RWPE2 (cell line): ENCODE data around the gene PRADC1.

Source experiments
- ATAC-seq: fragments of 200-7000 bp; cut with Tn5 transposase; 3 replicates; pipeline ENCODE4 v1.9.1; 2021; ENCODE audit warnings: low read depth
- DNase-seq: peaks from one replicate; pipeline ENCODE4 v3.0.0-alpha.2; 2020; ENCODE audit warnings: low spot score
- H3K27ac ChIP-seq: fragments of 450-650 bp; 2 replicates; pipeline ENCODE4 v1.5.1; 2017; ENCODE audit warnings: mild to moderate bottlenecking; ENCODE audit not compliant: poor library complexity, severe bottlenecking
- H3K27me3 ChIP-seq: fragments of 250-450 bp; sonication (Bioruptor Pico); 2 replicates; pipeline ENCODE4 v1.5.1; 2021; ENCODE audit warnings: mild to moderate bottlenecking, moderate library complexity; ENCODE audit not compliant: insufficient read depth, poor library complexity, severe bottlenecking
- H3K36me3 ChIP-seq: fragments of 250-450 bp; sonication (Bioruptor Pico); 2 replicates; pipeline ENCODE4 v1.5.1; 2020; ENCODE audit warnings: low read depth, mild to moderate bottlenecking, moderate library complexity
- H3K4me1 ChIP-seq: fragments of 250-450 bp; sonication (Bioruptor Pico); 2 replicates; pipeline ENCODE4 v1.5.1; 2021; ENCODE audit warnings: mild to moderate bottlenecking, moderate library complexity; ENCODE audit not compliant: insufficient read depth, poor library complexity, severe bottlenecking
- H3K4me3 ChIP-seq: fragments of 250-450 bp; sonication (Bioruptor Pico); 2 replicates; pipeline ENCODE4 v1.5.1; 2021; ENCODE audit warnings: mild to moderate bottlenecking, moderate library complexity; ENCODE audit not compliant: severe bottlenecking
- H3K9me3 ChIP-seq: fragments of 250-450 bp; sonication (Bioruptor Pico); 2 replicates; pipeline ENCODE4 v1.5.1; 2021; ENCODE audit warnings: mild to moderate bottlenecking, moderate library complexity; ENCODE audit not compliant: severe bottlenecking
- TF ChIP-seq, protein P1 (sequence below): fragments of 450-650 bp; IDR thresholded peaks from one replicate; pipeline ENCODE4 v1.5.1; 2017; ENCODE audit warnings: mild to moderate bottlenecking, moderate library complexity; ENCODE audit not compliant: poor library complexity, severe bottlenecking

PRADC1 gene

DNA sequence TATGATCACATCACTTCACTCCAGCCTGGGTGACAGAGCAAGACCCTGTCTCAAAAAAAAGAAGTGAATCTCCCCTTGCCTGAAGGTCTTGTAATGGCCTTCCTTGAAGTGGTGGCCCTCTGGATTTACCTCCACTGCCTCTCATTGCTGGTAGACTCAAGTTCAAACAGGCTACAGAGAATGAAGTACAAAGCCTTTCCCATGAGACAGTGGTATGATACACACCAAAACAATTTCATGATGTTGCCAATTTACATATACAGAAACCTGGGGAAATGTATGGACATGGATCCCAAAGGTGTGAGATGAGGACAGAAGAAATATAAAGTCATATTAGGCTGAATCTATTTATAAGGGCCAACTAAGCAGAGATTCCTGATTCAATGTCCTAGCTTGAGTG is 35.5 kb downstream of the PRADC1 start:
- peaks cover 15% of the 10 kb centered on the region for H3K27me3 ChIP-seq

GRCh38 chr2:73187549-73187948 is 45.5 kb downstream of the PRADC1 start:
- DNase-seq (no peak), ATAC-seq (no peak)
- H3K4me1 ChIP-seq: no peaks in the 10 kb centered on the region
- no peaks in the 10 kb centered on the region for H3K9me3 ChIP-seq
- H3K27me3 ChIP-seq: no peaks in the 10 kb centered on the region
- TF ChIP-seq, protein P1, sequence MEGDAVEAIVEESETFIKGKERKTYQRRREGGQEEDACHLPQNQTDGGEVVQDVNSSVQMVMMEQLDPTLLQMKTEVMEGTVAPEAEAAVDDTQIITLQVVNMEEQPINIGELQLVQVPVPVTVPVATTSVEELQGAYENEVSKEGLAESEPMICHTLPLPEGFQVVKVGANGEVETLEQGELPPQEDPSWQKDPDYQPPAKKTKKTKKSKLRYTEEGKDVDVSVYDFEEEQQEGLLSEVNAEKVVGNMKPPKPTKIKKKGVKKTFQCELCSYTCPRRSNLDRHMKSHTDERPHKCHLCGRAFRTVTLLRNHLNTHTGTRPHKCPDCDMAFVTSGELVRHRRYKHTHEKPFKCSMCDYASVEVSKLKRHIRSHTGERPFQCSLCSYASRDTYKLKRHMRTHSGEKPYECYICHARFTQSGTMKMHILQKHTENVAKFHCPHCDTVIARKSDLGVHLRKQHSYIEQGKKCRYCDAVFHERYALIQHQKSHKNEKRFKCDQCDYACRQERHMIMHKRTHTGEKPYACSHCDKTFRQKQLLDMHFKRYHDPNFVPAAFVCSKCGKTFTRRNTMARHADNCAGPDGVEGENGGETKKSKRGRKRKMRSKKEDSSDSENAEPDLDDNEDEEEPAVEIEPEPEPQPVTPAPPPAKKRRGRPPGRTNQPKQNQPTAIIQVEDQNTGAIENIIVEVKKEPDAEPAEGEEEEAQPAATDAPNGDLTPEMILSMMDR: no peak
- no peaks in the 10 kb centered on the region for H3K36me3 ChIP-seq
- H3K4me3 ChIP-seq: no peak overlapping the region
- H3K27ac ChIP-seq: no peak overlapping the region

More for the DNA sequence above, 35.5 kb downstream of the PRADC1 start:
- H3K4me3 ChIP-seq: no peak overlapping the region
- TF ChIP-seq, protein P1: no peak
- H3K27ac ChIP-seq: no peak overlapping the region
- no peaks in the 10 kb centered on the region for H3K9me3 ChIP-seq
- no peaks in the 10 kb centered on the region for H3K36me3 ChIP-seq
- H3K4me1 ChIP-seq: no peaks in the 10 kb centered on the region
- ATAC-seq (no peak), DNase-seq (no peak)

DNA sequence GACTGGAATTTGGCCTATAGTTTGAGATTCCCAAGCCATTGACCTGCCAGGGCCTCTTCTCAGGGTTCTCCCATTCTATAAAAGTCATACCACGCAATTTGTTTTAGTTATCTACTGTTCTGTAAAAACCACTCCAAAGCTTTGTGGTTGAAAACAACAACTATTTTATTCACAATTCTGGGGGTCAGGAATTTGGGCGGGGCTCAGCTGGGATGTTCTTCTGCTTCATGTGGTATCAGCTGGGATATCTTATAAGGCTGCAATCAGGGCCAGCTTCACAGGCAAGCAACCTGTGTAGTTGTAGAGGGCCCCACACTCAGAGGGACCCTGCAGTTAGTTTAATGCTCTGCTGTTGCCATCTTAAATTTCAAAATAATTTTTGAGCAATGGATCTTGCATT is 47.1 kb downstream of the PRADC1 start:
- Histone ChIP-seq H3K4me1 (no peaks in the 10 kb centered on the region), H3K27ac (no peak overlapping the region), H3K9me3 (no peaks in the 10 kb centered on the region), H3K4me3 (no peak overlapping the region), H3K27me3 (no peaks in the 10 kb centered on the region), H3K36me3 (no peaks in the 10 kb centered on the region)
- ATAC-seq (no peak), DNase-seq (no peak)
- TF ChIP-seq, protein P1: no peak
